Activated naive CD8-positive, alpha-beta T cell treated with anti-CD3 and anti-CD28 coated beads for 36 hours (primary cell): ENCODE results near the gene ENPP3. TPM values are rescaled to one million over a fixed set of nuclear protein-coding genes. Genes with fewer than 3 reads are reported as not detected.

Experiments used
- DNase-seq: peaks from one replicate; pipeline ENCODE4 v3.0.0; 2021
- H3K27ac Mint-ChIP-seq: one replicate; pipeline ENCODE4 v1.8.0; 2022; ENCODE audit warnings: mild to moderate bottlenecking, moderate library complexity, mixed read lengths
- H3K27me3 Mint-ChIP-seq: one replicate; pipeline ENCODE4 v1.8.0; 2022; ENCODE audit warnings: mild to moderate bottlenecking, mixed read lengths
- H3K36me3 Mint-ChIP-seq: one replicate; pipeline ENCODE4 v1.8.0; 2021; ENCODE audit warnings: mild to moderate bottlenecking, mixed read lengths
- H3K4me1 Mint-ChIP-seq: one replicate; pipeline ENCODE4 v1.8.0; 2021; ENCODE audit warnings: mixed read lengths
- H3K4me3 Mint-ChIP-seq: one replicate; pipeline ENCODE4 v1.8.0; 2022; ENCODE audit warnings: mild to moderate bottlenecking, moderate library complexity, mixed read lengths
- H3K9me3 Mint-ChIP-seq: one replicate; pipeline ENCODE4 v1.8.0; 2022; ENCODE audit warnings: mixed read lengths
- total RNA-seq, 2 experiments: library from RNA; stranded (reverse); gene quantifications; one replicate each; pipeline ENCODE4 v1.2.3, GENCODE V29; 2021

Gene ENPP3
- total RNA-seq, 2 experiments from 2014 or later: 0.45 to 0.64 TPM

GRCh38 chr6:131635384-131636340 is 1.4 kb upstream of the ENPP3 start:
- H3K27ac Mint-ChIP-seq: no peak overlapping the region
- H3K9me3 Mint-ChIP-seq: no peaks in the 10 kb centered on the region
- H3K36me3 Mint-ChIP-seq: no peaks in the 10 kb centered on the region
- H3K4me3 Mint-ChIP-seq: no peak overlapping the region
- DNase-seq: no peak
- H3K4me1 Mint-ChIP-seq: no peaks in the 10 kb centered on the region
- H3K27me3 Mint-ChIP-seq: no peaks in the 10 kb centered on the region

DNA sequence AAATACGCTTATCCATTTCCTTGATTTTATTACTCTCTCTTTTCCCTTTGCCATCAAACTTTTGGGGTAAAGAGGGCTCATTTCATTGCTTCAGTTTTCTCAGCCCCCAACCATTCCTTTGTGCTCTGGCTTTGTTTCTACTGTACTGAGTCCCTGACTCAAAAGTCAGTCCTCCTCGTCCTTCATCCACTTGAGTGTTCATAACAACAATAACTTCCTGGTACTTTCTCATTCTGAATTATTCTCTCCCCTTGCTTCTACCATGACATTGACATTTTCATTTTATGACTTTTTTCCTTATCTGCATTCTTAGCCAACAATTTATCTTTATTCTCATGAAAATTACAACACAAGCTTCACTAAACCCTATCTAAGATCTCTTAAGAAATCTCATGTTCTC is 911 bp downstream of the ENPP3 start:
- Mint-ChIP-seq H3K4me3 (no peak overlapping the region), H3K27ac (no peak overlapping the region), H3K9me3 (no peaks in the 10 kb centered on the region), H3K4me1 (no peaks in the 10 kb centered on the region), H3K36me3 (no peaks in the 10 kb centered on the region), H3K27me3 (no peaks in the 10 kb centered on the region)
- DNase-seq: no peak

DNA sequence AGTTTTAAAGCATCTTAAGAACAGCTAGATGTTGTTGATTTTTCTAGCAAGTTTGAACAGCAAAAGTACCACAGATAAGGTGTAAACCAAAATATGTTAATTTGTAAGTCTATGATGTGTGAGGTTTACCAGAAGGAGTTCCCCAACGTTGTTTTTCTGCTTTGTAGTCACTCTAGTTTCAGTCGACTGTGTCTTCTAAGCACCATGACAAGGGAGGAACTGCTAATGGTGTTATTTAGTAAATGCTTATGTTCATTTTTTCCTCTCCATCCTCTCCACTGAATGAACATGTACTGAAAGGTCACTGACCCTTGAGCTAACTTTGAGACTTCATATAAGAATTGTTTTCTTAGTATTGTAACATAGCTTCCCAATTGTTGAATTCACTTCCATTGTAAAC is 3.0 kb downstream of the ENPP3 start:
- Mint-ChIP-seq H3K27me3 (no peaks in the 10 kb centered on the region), H3K4me1 (no peaks in the 10 kb centered on the region), H3K9me3 (no peaks in the 10 kb centered on the region), H3K4me3 (no peak overlapping the region), H3K36me3 (no peaks in the 10 kb centered on the region), H3K27ac (no peak overlapping the region)
- no peak for DNase-seq

- no peaks in the 10 kb centered on the region for H3K27me3 Mint-ChIP-seq
- DNase-seq: no peak
- H3K4me1 Mint-ChIP-seq: no peaks in the 10 kb centered on the region
- H3K27ac Mint-ChIP-seq: no peak overlapping the region
- H3K36me3 Mint-ChIP-seq: no peaks in the 10 kb centered on the region
- no peak overlapping the region for H3K4me3 Mint-ChIP-seq
- H3K9me3 Mint-ChIP-seq: no peaks in the 10 kb centered on the region
These were observed 3.5 kb downstream of the ENPP3 start for GRCh38 chr6:131640576-131640975.

- DNase-seq: no peak
- no peak overlapping the region for H3K27ac Mint-ChIP-seq
- no peak overlapping the region for H3K4me3 Mint-ChIP-seq
- H3K36me3 Mint-ChIP-seq: no peaks in the 10 kb centered on the region
- H3K9me3 Mint-ChIP-seq: no peaks in the 10 kb centered on the region
- no peaks in the 10 kb centered on the region for H3K4me1 Mint-ChIP-seq
- H3K27me3 Mint-ChIP-seq: no peaks in the 10 kb centered on the region
These were observed 4.5 kb downstream of the ENPP3 start for GRCh38 chr6:131641554-131641953.

DNA sequence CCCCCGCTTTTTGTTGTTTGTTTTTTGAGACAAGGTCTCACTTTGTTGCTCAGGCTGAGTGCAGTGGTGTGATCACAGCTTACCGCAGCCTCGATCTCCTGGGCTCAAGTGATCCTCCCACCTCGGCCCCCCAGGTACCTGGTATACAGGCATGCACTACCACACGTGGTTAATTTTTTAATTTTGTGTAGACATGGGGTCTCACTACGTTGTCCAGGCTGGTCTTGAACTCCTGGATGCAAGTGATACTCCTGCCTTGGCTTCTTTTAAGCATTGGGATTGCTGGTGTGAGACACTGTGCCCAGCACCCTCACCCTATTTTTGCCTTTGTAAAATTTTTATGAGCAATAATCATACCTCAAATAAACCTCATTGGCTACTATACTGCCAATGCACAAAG is 5.5 kb downstream of the ENPP3 start:
- Mint-ChIP-seq H3K27me3 (no peaks in the 10 kb centered on the region), H3K4me1 (no peaks in the 10 kb centered on the region), H3K4me3 (no peak overlapping the region), H3K27ac (no peak overlapping the region), H3K9me3 (no peaks in the 10 kb centered on the region), H3K36me3 (no peaks in the 10 kb centered on the region)
- no peak for DNase-seq

- no peak for DNase-seq
- Mint-ChIP-seq H3K27me3 (no peaks in the 10 kb centered on the region), H3K4me1 (no peaks in the 10 kb centered on the region), H3K27ac (no peak overlapping the region), H3K4me3 (no peak overlapping the region), H3K9me3 (no peaks in the 10 kb centered on the region), H3K36me3 (no peaks in the 10 kb centered on the region)
These were observed 6.0 kb downstream of the ENPP3 start for GRCh38 chr6:131642987-131643611.

GRCh38 chr6:131643855-131644460 is 6.9 kb downstream of the ENPP3 start:
- no peaks in the 10 kb centered on the region for H3K9me3 Mint-ChIP-seq
- no peaks in the 10 kb centered on the region for H3K36me3 Mint-ChIP-seq
- H3K27me3 Mint-ChIP-seq: no peaks in the 10 kb centered on the region
- no peak overlapping the region for H3K27ac Mint-ChIP-seq
- no peak overlapping the region for H3K4me3 Mint-ChIP-seq
- no peak for DNase-seq
- no peaks in the 10 kb centered on the region for H3K4me1 Mint-ChIP-seq

DNA sequence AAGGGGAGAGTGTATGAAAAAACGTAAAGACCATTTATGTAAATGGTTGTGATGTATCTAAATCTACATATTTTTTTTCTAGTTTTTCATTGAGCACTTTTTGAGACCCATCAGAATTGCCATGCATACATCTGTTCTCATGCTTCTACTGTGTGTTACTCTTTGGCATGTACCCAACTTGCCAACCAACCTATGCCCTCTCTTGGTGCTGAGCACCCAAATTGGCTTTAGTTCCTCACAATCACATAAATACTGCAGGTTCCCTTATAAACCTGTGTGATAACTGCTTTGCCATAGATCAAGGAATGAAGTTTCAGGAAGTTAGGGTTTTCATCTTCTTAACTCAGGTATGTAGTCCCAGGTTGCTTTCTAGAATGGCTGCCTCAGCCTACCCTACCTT is 7.8 kb downstream of the ENPP3 start:
- no peaks in the 10 kb centered on the region for H3K4me1 Mint-ChIP-seq
- H3K27ac Mint-ChIP-seq: no peak overlapping the region
- DNase-seq: no peak
- no peaks in the 10 kb centered on the region for H3K36me3 Mint-ChIP-seq
- no peaks in the 10 kb centered on the region for H3K27me3 Mint-ChIP-seq
- H3K9me3 Mint-ChIP-seq: no peaks in the 10 kb centered on the region
- no peak overlapping the region for H3K4me3 Mint-ChIP-seq

DNA sequence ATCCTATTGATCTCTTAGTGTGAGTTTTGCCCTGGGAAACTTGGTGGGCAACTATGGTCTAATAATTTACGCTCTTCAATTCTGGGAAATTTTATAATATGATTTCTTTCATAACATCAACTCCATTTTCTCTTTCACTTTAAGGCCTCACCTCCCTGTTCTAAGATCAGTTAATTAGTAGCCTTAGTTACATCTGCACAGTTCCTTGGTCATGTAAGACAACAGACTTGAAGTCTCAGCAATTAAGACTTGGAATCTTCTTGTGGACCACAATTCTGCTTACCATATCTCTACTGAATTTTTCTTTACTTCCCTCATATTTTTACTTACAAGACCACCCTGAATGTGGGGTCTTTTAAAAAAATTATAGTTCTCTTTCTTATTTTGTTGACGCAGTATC is 8.7 kb downstream of the ENPP3 start:
- Mint-ChIP-seq H3K4me1 (no peaks in the 10 kb centered on the region), H3K4me3 (no peak overlapping the region), H3K9me3 (no peaks in the 10 kb centered on the region), H3K27me3 (no peaks in the 10 kb centered on the region), H3K36me3 (no peaks in the 10 kb centered on the region), H3K27ac (no peak overlapping the region)
- no peak for DNase-seq

DNA sequence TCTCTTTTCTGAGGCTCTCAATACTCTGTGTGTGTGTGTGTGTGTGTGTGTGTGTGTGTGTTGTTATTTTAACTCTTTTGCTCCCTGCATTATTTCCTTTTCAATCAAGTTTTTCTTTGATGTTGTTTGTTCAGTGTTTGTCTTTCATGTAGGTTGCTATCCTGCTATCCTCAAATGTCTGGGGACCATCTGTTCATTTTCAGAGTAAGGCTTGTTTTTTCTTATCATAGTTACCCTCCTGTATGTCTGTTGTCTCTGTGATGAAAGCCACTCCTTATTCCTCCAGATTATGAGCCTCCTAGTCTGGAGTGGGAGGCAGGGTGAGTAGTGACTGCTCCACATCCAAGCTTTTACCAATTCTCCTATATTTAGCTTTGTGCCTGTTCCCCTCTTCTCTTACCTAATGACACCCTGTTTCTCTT is 9.2 kb downstream of the ENPP3 start:
- Mint-ChIP-seq H3K4me3 (no peak overlapping the region), H3K27me3 (no peaks in the 10 kb centered on the region), H3K36me3 (no peaks in the 10 kb centered on the region), H3K9me3 (no peaks in the 10 kb centered on the region), H3K4me1 (no peaks in the 10 kb centered on the region), H3K27ac (no peak overlapping the region)
- no peak for DNase-seq

DNA sequence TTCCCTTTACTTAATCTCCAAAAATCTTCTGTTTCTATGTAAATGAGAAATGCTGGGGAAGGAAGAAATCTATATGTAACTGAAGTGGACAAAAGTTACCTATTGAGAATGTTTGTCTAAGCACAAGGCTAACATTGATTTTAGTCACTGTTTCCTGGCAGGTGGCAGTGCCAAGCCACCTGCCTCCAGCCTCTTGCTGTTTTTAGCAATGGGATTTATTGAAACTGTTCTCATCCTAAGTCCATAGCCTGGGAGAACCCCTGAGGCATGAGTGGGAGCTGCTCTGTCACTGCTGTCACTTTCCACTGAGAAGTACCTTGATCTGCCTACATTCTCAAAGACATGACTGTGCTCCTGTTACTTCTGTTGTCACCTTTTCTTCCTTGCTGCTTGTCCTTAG is 14.7 kb downstream of the ENPP3 start:
- Mint-ChIP-seq H3K27me3 (no peaks in the 10 kb centered on the region), H3K27ac (no peak overlapping the region), H3K9me3 (no peaks in the 10 kb centered on the region), H3K4me3 (no peak overlapping the region), H3K36me3 (no peaks in the 10 kb centered on the region), H3K4me1 (no peaks in the 10 kb centered on the region)
- no peak for DNase-seq

- Mint-ChIP-seq H3K36me3 (no peaks in the 10 kb centered on the region), H3K27me3 (no peaks in the 10 kb centered on the region), H3K4me1 (no peaks in the 10 kb centered on the region), H3K27ac (no peak overlapping the region), H3K9me3 (no peaks in the 10 kb centered on the region), H3K4me3 (no peak overlapping the region)
- no peak for DNase-seq
These were observed 15.4 kb downstream of the ENPP3 start for GRCh38 chr6:131652472-131652871.

DNA sequence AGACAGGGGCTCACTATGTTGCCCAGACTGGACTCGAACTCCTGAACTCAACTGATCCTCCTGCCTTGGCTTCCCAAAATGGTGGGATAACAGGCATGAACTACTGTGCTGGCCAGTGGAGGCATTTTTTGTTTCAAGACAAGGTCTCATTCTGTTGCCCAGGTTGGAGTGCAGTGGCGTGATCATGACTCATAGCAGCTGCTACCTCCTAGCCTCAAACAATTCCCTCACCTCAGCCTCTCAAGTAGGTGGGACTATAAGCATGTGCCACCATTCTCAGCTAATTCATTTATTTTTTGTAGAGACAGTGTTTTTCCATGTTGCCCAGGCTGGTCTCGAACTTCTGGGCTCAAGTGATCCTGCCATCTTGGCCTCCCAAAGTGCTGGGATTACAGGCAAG is 17.2 kb downstream of the ENPP3 start:
- H3K4me3 Mint-ChIP-seq: no peak overlapping the region
- no peaks in the 10 kb centered on the region for H3K4me1 Mint-ChIP-seq
- DNase-seq: no peak
- H3K36me3 Mint-ChIP-seq: no peaks in the 10 kb centered on the region
- H3K9me3 Mint-ChIP-seq: no peaks in the 10 kb centered on the region
- H3K27me3 Mint-ChIP-seq: no peaks in the 10 kb centered on the region
- no peak overlapping the region for H3K27ac Mint-ChIP-seq

DNA sequence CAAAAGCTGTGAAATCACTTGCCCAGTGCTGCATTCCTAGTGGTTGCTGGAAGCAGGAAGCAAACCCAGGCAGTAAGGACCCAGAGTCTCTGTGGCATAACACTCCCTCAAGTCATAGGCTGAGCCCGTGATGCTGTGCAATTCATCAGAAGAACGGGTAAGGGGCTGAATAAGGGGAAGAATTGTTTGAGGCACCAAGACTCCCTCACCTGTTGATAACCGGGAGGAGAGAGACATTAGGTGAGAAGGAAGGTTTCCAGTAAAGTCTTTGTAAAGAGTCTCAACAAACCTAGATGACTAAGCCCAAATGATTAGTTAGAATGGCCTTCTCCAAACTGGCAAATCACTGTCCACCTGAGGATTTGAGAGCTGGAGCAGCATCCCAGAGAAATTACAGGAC is 18.3 kb downstream of the ENPP3 start:
- no peaks in the 10 kb centered on the region for H3K27me3 Mint-ChIP-seq
- no peak overlapping the region for H3K4me3 Mint-ChIP-seq
- DNase-seq: no peak
- H3K9me3 Mint-ChIP-seq: no peaks in the 10 kb centered on the region
- H3K4me1 Mint-ChIP-seq: no peaks in the 10 kb centered on the region
- no peaks in the 10 kb centered on the region for H3K36me3 Mint-ChIP-seq
- H3K27ac Mint-ChIP-seq: no peak overlapping the region
